Epithelial cell of prostate (primary cell): ENCODE results near the gene MICU1.
"Not testable (repeated sequence)": the region's sequence is repeated elsewhere in the genome, so short reads cannot be mapped to it uniquely, and the experiment has no call there.

Experiments used
- DNase-seq: peaks from one replicate; pipeline ENCODE4 v3.0.0-alpha.2; 2011; ENCODE audit warnings: low read depth, low spot score
- H3K27ac ChIP-seq: fragments of 450-650 bp; 2 replicates; pipeline ENCODE4 v1.5.1; 2017; ENCODE audit warnings: mild to moderate bottlenecking

The MICU1 gene

GRCh38 chr10:72511459-72511858, 114.4 kb downstream of the MICU1 start:
- DNase-seq: no peak
- no peak overlapping the region for H3K27ac ChIP-seq

DNA sequence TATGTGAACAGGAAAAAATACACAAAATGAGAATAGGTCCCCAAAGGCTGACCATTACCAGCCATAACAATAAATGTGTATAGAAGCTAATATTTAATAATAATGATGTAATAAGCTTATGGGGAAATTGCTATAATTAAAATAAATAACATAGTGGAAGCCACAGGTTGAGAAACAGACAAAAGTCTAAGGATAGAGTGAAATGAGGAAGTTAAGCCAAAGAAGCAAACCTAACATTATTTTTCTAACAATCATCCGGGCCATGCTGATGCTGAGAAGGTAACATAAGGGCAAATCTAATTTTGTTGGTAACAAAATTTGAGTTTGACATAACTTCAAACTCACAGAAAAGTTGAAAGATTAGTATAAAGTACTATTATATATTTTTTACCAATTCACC, 115.9 kb downstream of the MICU1 start:
- H3K27ac ChIP-seq: no peak overlapping the region
- no peak for DNase-seq

GRCh38 chr10:72509206-72509799, 116.6 kb downstream of the MICU1 start:
- no peak overlapping the region for H3K27ac ChIP-seq
- no peak for DNase-seq

DNA sequence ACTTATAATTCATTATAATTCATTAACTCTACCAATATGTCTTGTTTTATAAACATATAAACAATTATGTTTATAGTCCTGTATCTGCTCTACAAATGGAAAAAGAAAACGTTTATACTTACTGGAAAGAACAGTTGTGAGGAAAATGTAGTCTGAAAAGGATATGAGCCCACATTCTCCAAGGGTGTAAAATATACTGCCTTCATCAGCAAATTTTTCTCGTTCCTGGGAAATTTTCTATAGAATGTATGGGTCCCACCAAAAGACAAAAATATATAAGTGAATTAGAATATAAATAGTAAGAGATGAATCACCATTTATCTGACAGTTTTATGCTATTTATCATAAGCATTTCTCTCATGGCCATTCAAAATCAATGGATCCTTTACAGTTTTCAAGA, 117.8 kb downstream of the MICU1 start:
- no peak for DNase-seq
- H3K27ac ChIP-seq: no peak overlapping the region

GRCh38 chr10:72506474-72506873, 119.4 kb downstream of the MICU1 start:
- H3K27ac ChIP-seq: no peak overlapping the region
- DNase-seq: no peak

DNA sequence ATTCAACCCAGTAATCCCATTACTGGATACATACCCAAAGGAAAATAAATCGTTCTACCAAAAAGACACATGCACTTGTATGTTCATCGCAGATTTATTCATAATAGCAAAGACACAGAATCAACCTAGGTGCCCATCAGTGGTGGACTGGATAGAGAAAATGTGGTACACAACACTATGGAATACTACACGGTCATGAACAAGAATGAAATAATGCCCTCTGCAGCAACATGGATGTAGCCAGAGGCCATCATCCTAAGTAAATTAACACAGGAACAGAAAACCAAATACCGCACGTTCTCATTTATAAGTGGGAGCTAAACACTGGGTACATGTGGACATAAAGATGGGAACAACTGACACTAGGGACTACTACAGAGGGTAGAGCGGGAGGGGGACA, 120.4 kb downstream of the MICU1 start:
- no peak for DNase-seq
- H3K27ac ChIP-seq: no peak overlapping the region

DNA sequence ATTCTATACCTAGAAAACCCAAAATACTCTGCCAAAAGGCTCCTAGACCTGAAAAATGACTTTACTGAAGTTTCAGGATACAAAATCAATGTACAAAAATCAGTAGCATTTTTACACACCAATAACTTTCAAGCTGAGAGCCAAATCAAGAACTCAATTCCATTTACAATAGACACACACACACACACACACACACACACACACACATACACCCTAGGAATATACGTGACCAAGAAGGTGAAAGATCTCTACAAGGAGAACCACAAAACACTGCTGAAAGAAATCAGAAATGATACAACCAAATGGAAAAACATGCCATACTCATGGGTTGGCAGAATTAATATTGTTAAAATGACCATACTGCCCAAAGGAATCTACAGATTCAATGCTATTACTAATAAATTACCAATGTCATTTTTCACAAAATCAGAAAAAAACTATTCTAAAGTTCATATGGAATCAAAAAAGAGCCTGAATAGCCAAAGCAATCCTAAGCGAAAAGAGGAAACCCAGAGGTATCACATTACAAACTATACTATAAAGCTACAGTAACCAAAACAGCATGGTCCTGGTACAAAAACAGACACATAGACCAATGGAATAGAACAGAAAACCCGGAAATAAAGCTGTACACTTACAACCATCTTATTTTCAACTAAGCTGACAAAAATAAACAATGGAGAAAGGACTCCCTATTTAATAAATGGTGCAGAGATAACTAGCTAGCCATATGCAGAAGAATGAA, 122.0 kb downstream of the MICU1 start:
- H3K27ac ChIP-seq: no peak overlapping the region

DNA sequence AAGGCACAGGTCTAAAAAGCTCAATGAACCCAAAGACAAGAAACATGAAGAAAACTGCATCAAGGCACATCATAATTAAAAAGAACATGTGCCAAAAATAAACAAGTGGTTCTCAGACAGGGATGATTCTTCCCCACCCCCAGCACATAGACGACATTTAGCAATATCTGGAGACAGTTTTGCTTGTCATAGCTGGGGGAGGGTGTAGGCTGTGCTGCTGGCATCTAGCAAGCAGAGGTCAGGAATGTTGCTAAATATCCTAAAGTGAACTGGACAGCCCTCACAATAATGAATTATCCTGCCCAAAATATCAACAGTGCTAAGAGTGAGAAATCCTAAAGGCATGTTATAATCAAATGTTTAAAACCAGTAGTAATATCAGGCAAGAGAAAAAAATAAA, 122.6 kb downstream of the MICU1 start:
- H3K27ac ChIP-seq: no peak overlapping the region
- no peak for DNase-seq

More for the DNA sequence above, 122.0 kb downstream of the MICU1 start:
- DNase-seq: no peak

DNA sequence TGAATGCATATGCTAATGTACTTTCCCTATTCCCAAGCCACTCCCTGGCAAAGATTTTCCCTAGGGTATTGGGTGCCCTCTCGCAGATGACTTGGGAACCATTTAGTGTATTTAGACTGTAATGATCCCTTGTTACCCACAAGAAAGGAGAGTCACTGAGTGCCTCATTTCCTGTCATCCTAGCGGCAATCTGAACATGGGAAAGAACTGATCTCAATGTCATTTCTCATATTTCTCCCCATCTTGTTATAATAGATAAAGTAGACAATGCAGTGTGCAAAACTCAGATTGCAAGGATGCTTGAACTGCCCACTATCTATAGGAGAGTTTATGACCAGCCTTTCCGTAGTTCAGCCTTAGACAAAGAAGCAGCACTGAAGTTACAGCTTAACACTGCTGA, 123.3 kb downstream of the MICU1 start:
- no peak overlapping the region for H3K27ac ChIP-seq
- DNase-seq: no peak

- no peak overlapping the region for H3K27ac ChIP-seq
- DNase-seq: no peak
Measured at GRCh38 chr10:72499701-72500100, 126.2 kb downstream of the MICU1 start.

- no peak for DNase-seq
- H3K27ac ChIP-seq: no peak overlapping the region
Measured at GRCh38 chr10:72490951-72491350, 134.9 kb downstream of the MICU1 start.

- H3K27ac ChIP-seq: no peak overlapping the region
- DNase-seq: no peak
Measured at GRCh38 chr10:72487521-72487920, 138.4 kb downstream of the MICU1 start.

DNA sequence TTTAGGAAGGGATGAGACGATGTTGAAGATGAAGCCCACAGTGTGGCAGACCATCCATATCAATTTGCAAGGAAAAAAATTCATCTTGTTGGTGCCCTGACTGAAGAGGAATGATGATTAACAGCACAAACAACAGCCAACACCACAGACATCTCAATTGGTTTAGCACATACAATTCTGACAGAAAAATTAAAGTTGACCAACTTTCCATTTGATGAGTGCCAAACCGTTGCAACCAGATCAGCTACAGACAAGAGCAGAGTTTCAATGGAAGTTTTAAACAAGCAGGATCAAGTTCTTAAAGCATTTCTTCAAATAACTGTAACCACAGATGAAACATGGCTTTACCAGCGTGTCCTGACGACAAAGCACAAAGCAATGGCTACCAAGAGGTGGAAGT, 138.8 kb downstream of the MICU1 start:
- H3K27ac ChIP-seq: no peak overlapping the region
- no peak for DNase-seq

DNA sequence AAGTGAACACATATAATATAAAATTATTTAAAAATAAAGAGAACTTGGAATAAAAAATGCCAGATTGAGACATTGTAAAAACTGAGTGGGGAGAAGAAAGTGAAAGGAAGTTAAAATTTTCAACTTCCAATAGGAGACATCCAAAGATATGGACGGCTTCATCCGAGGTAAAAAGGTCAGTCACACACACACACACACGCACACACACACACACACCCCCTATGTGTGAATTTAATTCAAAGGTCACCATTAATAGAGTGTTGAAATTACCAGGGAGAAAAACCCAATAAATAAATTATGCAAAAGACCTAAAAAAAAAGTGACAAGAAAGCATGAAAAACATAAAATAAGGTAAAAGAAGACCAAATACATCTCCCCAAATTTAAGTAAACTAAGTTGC, 140.2 kb downstream of the MICU1 start:
- no peak overlapping the region for H3K27ac ChIP-seq
- no peak for DNase-seq

- no peak for DNase-seq
- no peak overlapping the region for H3K27ac ChIP-seq
Measured at GRCh38 chr10:72484521-72484920, 141.4 kb downstream of the MICU1 start.

DNA sequence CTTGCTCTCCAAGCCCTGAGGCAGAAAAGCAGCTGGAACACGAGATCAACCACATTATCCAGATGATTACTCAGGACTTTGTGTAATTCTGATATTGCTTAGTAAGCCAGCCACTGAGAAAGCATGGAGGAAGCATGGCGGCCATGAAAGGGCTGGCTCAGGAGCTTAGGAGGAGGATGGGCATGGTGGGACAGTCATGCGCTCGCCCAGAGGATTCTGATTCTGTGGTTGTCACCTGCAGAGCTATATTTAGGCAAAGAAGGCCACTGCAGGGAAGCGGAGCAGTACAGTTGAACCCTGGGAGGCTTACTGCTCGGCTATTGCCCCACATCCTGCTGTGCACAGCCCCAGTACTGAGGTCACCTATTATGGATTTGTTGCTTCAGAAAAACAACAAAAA, 142.4 kb downstream of the MICU1 start:
- no peak for DNase-seq
- H3K27ac ChIP-seq: no peak overlapping the region

GRCh38 chr10:72480861-72481260, 145.0 kb downstream of the MICU1 start:
- H3K27ac ChIP-seq: no peak overlapping the region
- no peak for DNase-seq

DNA sequence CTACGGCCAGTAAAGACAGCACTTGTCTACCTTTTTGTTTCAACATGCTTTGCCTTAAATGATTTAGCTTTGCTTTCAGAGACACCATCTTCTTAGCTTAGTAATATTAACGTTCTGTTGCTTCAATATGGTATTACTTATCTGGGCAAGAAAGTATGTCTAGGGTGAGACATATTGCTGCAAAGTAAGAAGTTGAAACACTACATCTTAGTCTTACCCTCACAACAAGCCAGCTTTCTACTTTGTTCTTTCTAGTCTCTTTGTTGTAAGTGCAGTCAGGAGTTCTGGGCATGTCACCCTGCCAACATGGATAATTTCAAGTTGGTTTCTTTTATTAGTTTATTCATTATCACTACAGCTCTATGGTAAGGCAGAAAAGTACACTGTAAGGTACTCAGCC, 148.4 kb downstream of the MICU1 start:
- no peak for DNase-seq
- H3K27ac ChIP-seq: no peak overlapping the region

DNA sequence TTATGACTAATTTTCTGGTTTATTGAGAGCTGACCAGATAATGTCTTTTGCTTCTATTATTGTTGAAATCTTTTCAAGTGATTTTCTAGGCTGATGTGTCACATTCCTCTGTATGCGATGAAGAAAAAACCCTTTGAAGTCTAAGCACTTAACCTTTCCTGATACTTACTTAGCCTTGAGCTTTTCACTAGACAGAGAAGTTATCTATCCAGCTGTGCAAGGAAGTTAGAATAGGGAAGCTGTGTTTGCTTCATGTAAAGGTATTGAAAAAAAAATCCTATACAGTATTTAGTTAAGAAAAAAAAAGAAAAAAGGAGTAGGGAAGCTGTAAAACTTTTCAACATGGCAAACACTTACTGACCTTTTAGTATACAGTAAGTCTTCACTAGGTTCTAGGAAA, 153.6 kb downstream of the MICU1 start:
- DNase-seq: no peak
- no peak overlapping the region for H3K27ac ChIP-seq

DNA sequence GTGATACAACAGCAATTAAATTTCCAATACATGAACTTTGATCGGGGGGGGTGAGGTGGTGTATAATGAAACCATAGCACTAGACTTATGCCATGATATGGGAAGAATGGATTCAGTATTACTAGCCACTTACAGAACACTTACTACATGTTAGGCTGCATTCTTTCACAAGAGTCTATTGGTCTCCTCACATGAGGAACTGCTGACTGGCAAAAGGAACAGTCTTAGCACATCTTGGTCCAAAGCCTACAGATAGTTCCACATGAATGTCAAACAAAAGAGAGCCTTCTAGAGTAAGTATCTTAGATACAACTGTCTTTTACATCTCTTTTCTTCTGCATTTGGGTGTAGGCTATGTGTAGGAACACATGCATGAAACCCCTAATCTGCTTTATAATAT, 155.2 kb downstream of the MICU1 start:
- no peak overlapping the region for H3K27ac ChIP-seq

GRCh38 chr10:72467064-72467463, 158.8 kb downstream of the MICU1 start:
- H3K27ac ChIP-seq, DNase-seq: not testable (repeated sequence)

More for the DNA sequence above, 155.2 kb downstream of the MICU1 start:
- no peak for DNase-seq

DNA sequence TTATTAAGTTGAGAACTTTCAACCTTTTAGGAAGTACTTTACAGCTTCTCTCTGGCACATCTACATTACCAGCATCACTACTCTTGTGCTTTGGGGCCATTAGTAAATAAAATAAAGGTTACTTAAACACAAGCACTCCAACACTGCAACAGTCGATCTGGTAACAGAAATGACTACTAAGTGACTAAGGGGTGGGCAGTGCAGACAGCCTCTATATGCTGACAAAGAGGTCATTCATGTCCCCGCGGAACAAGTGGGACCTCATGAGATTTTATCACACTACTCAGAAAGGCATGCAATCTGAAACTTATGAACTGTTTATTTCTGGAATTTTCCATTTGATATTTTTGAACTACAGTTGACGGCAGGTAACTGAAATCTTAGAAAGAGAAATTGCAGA, 159.9 kb downstream of the MICU1 start:
- DNase-seq: no peak
- H3K27ac ChIP-seq: no peak overlapping the region
